Type B pancreatic cell (in vitro differentiated cells): ENCODE data around the gene CD274. TPM values are rescaled to one million over a fixed set of nuclear protein-coding genes. Genes with fewer than 3 reads are reported as not detected.
A peak's percentile ranks its signal among the peaks of the same experiment; 100 is the strongest.

ENCODE experiments used
- DNase-seq: peaks from one replicate; pipeline ENCODE4 v3.0.0; 2021; ENCODE audit warnings: mixed read lengths; ENCODE audit not compliant: unreplicated experiment; ENCODE audit errors: extremely low spot score
- H3K27ac Mint-ChIP-seq: 2 replicates; pipeline ENCODE4 v1.8.0; 2021; ENCODE audit warnings: mild to moderate bottlenecking, mixed read lengths
- H3K27me3 Mint-ChIP-seq: 2 replicates; pipeline ENCODE4 v1.8.0; 2021; ENCODE audit warnings: mixed read lengths
- H3K36me3 Mint-ChIP-seq: 2 replicates; pipeline ENCODE4 v1.8.0; 2021; ENCODE audit warnings: mixed read lengths
- H3K4me1 Mint-ChIP-seq: one replicate; pipeline ENCODE4 v1.8.0; 2021; ENCODE audit warnings: mixed read lengths; ENCODE audit not compliant: unreplicated experiment
- H3K4me3 Mint-ChIP-seq: 2 replicates; pipeline ENCODE4 v1.8.0; 2021; ENCODE audit warnings: mild to moderate bottlenecking, mixed read lengths
- H3K9me3 Mint-ChIP-seq: 2 replicates; pipeline ENCODE4 v1.8.0; 2021; ENCODE audit warnings: mixed read lengths
- CTCF ChIP-seq: fragments of 200-600 bp; sonication (generic); conservative IDR thresholded peaks from 2 replicates; pipeline ENCODE4 v1.5.0; 2021; ENCODE audit warnings: antibody characterized with exemption, mild to moderate bottlenecking
- total RNA-seq: library from RNA; stranded (reverse); gene quantifications from 2 replicates; pipeline ENCODE4 v1.2.1, GENCODE V29; 2021; ENCODE audit warnings: low replicate concordance

The CD274 gene
- total RNA-seq, 1 donor from 2014 or later, result 1.2 TPM

DNA sequence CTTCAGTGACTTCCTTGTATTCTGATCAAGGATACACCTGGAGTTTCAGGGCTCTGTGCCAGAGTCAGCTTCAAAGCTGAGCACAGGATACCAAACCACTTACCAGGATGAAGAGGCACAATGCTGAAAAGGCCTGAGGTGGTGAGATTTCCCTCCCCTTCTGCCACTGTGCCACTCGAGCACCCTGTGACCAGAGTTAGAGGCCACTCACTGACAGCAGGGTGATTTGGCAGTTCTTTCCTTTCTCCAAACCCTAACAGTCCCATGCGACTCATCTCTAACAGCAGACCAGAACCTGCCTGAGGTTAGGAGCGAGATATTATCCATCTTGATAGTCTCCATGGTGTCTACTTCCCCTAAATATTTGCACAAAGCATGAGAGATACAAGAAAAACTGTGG lies 14.4 kb upstream of the CD274 start:
- no peak for DNase-seq
- Mint-ChIP-seq H3K4me3 (peak overlapping the region; percentile 98), H3K27me3 (no peaks in the 10 kb centered on the region), H3K9me3 (peaks cover 9% of the 10 kb centered on the region), H3K4me1 (peaks cover 20% of the 10 kb centered on the region), H3K27ac (no peak overlapping the region), H3K36me3 (peaks cover 31% of the 10 kb centered on the region)
- no peak for TF ChIP-seq CTCF

- peak overlapping the region; percentile 98 for H3K27ac Mint-ChIP-seq
- DNase-seq, result no peak
- H3K4me1 Mint-ChIP-seq, result peaks cover 20% of the 10 kb centered on the region
- no peak for TF ChIP-seq CTCF
- peaks cover 9% of the 10 kb centered on the region for H3K9me3 Mint-ChIP-seq
- no peaks in the 10 kb centered on the region for H3K27me3 Mint-ChIP-seq
- H3K36me3 Mint-ChIP-seq, result peaks cover 28% of the 10 kb centered on the region
- H3K4me3 Mint-ChIP-seq, result peak overlapping the region; percentile 98
Measured at GRCh38 chr9:5436441-5436840, 13.9 kb upstream of the CD274 start.

GRCh38 chr9:5437254-5438216 lies 12.8 kb upstream of the CD274 start, which contains the start of gene PLGRKT:
TSS of gene PLGRKT (minus strand) at chr9:5437925. CDS start at chr9:5431977, 5,948 bp downstream.
- peak within 1 kb of the TSS; percentile 98 for H3K4me3 Mint-ChIP-seq
- peak; percentile 87 for DNase-seq
- H3K4me1 Mint-ChIP-seq, result peaks cover 20% of the 10 kb centered on the region
- peaks cover 20% of the 10 kb centered on the region for H3K36me3 Mint-ChIP-seq
- peak within 1 kb of the TSS; percentile 98 for H3K27ac Mint-ChIP-seq
- H3K9me3 Mint-ChIP-seq, result peaks cover 9% of the 10 kb centered on the region
- peak; percentile 49 for TF ChIP-seq CTCF
- H3K27me3 Mint-ChIP-seq, result no peaks in the 10 kb centered on the region

- no peaks in the 10 kb centered on the region for H3K27me3 Mint-ChIP-seq
- no peak for DNase-seq
- H3K4me3 Mint-ChIP-seq, result peak overlapping the region; percentile 98
- TF ChIP-seq CTCF, result no peak
- peaks cover 20% of the 10 kb centered on the region for H3K4me1 Mint-ChIP-seq
- H3K9me3 Mint-ChIP-seq, result peaks cover 9% of the 10 kb centered on the region
- H3K36me3 Mint-ChIP-seq, result peaks cover 19% of the 10 kb centered on the region
- H3K27ac Mint-ChIP-seq, result peak overlapping the region; percentile 98
Measured at GRCh38 chr9:5438301-5439162, 11.8 kb upstream of the CD274 start.

GRCh38 chr9:5440426-5440825 lies 9.9 kb upstream of the CD274 start:
- no peak for TF ChIP-seq CTCF
- Mint-ChIP-seq H3K9me3 (peaks cover 5% of the 10 kb centered on the region), H3K27ac (peak overlapping the region; percentile 96), H3K27me3 (no peaks in the 10 kb centered on the region), H3K36me3 (peaks cover 13% of the 10 kb centered on the region), H3K4me1 (peaks cover 20% of the 10 kb centered on the region), H3K4me3 (peak overlapping the region; percentile 57)
- no peak for DNase-seq
